WI38 (cell line): ENCODE results near the gene NCOA1.

Source experiments
- H3K4me3 ChIP-seq: 2 replicates; pipeline ENCODE4 v1.5.1; 2011; ENCODE audit warnings: low read depth, mild to moderate bottlenecking, control low read depth, low read length
- CTCF ChIP-seq: IDR thresholded peaks from 2 replicates; pipeline ENCODE4 v1.5.1; 2012; ENCODE audit warnings: low read depth, mild to moderate bottlenecking, control low read depth, low read length

Gene NCOA1

GRCh38 chr2:24704692-24705091 lies 213.6 kb downstream of the NCOA1 start:
- TF ChIP-seq CTCF, result no peak
- H3K4me3 ChIP-seq, result no peak overlapping the region

- H3K4me3 ChIP-seq, result no peak overlapping the region
- no peak for TF ChIP-seq CTCF
Observed at GRCh38 chr2:24707143-24707542, 216.1 kb downstream of the NCOA1 start.

GRCh38 chr2:24708537-24709152 lies 217.6 kb downstream of the NCOA1 start:
- H3K4me3 ChIP-seq, result no peak overlapping the region
- no peak for TF ChIP-seq CTCF

GRCh38 chr2:24710806-24711205 lies 219.8 kb downstream of the NCOA1 start:
- H3K4me3 ChIP-seq, result no peak overlapping the region
- TF ChIP-seq CTCF, result no peak

- no peak for TF ChIP-seq CTCF
- H3K4me3 ChIP-seq, result no peak overlapping the region
Observed at GRCh38 chr2:24711865-24712264, 220.8 kb downstream of the NCOA1 start.

- no peak overlapping the region for H3K4me3 ChIP-seq
- no peak for TF ChIP-seq CTCF
Observed at GRCh38 chr2:24712296-24712695, 221.2 kb downstream of the NCOA1 start.

- no peak overlapping the region for H3K4me3 ChIP-seq
- no peak for TF ChIP-seq CTCF
Observed at GRCh38 chr2:24717263-24717951, 226.4 kb downstream of the NCOA1 start.
